Measurements from ENCODE around the gene FAU. TPM values are rescaled to one million over a fixed set of nuclear protein-coding genes. Genes with fewer than 3 reads are reported as not detected.

Gene FAU
- total RNA-seq, 3 donors from 2014 or later (not counting 1 experiment from before 2014, with no cell fraction given) = 724 to 977 (median 968) TPM

- Mint-ChIP-seq H3K36me3 (no peaks in the 10 kb centered on the region), H3K9me3 (no peaks in the 10 kb centered on the region), H3K27me3 (ENCODE audit: low read depth in 2 of 2) (no peaks in the 10 kb centered on the region), H3K27ac (peak overlapping the region; percentile 91 to 97), H3K4me3 (peak overlapping the region; percentile 53), H3K4me1 (peaks cover 35 to 46% of the 10 kb centered on the region in 2 donors)
- Histone ChIP-seq H3K4me3 (ENCODE audit: low read length) (no peak overlapping the region), H3K27ac (ENCODE audit: low read length) (peak overlapping the region; percentile 53), H3K9me3 (ENCODE audit: control insufficient read depth, insufficient read depth, low read length) (no peaks in the 10 kb centered on the region), H3K27me3 (ENCODE audit: control insufficient read depth, insufficient read depth, low read length) (no peaks in the 10 kb centered on the region), H3K4me1 (ENCODE audit: control insufficient read depth, insufficient read depth, low read length) (peaks cover 46% of the 10 kb centered on the region), H3K36me3 (ENCODE audit: control insufficient read depth, insufficient read depth, low read length) (peaks cover 17% of the 10 kb centered on the region)
- peak; percentile 91 for TF ChIP-seq CTCF (IDR thresholded peaks at IDR 0.05)
- intact Hi-C loops (cut with micrococcal nuclease) = loop anchor here (2.0 to 10.0 kb wide), 6 partner anchors 14 to 336 kb away; partner anchors contain the start of genes CAPN1, SF1, SNX15 and VPS51
- WGBS (ENCODE audit: insufficient coverage) = 18% methylated on average over 18 of the region's 18 CpGs
- DNase-seq (peak; percentile 96 to 97), ATAC-seq (peak; percentile 62 to 85 (median 71))
These were observed 11.5 kb downstream of the FAU start for GRCh38 chr11:65110354-65110861.

GRCh38 chr11:65109231-65110198, 12.4 kb downstream of the FAU start:
- H3K4me3 Mint-ChIP-seq = no peak overlapping the region
- peak in 1 of 2 donors; percentile 28 for DNase-seq
- WGBS (ENCODE audit: insufficient coverage) = 92% methylated on average over 34 of the region's 36 CpGs

GRCh38 chr11:65108469-65109123, 13.3 kb downstream of the FAU start:
- Histone ChIP-seq H3K4me3 (ENCODE audit: low read length) (no peak overlapping the region), H3K4me1 (ENCODE audit: control insufficient read depth, insufficient read depth, low read length) (peaks cover 37% of the 10 kb centered on the region), H3K36me3 (ENCODE audit: control insufficient read depth, insufficient read depth, low read length) (peaks cover 17% of the 10 kb centered on the region), H3K9me3 (ENCODE audit: control insufficient read depth, insufficient read depth, low read length) (no peaks in the 10 kb centered on the region), H3K27ac (ENCODE audit: low read length) (no peak overlapping the region), H3K27me3 (ENCODE audit: control insufficient read depth, insufficient read depth, low read length) (no peaks in the 10 kb centered on the region)
- ATAC-seq (no peak), DNase-seq (no peak)
- TF ChIP-seq CTCF (IDR thresholded peaks at IDR 0.05) = no peak
- Mint-ChIP-seq H3K4me1 (peaks cover 34 to 47% of the 10 kb centered on the region in 2 donors), H3K27me3 (ENCODE audit: low read depth in 2 of 2) (no peaks in the 10 kb centered on the region), H3K9me3 (no peaks in the 10 kb centered on the region), H3K36me3 (no peaks in the 10 kb centered on the region), H3K4me3 (no peak overlapping the region), H3K27ac (no peak overlapping the region)
- intact Hi-C loops (cut with micrococcal nuclease) = no loop called here
- 95% methylated on average over 38 of the region's 38 CpGs for WGBS (ENCODE audit: insufficient coverage)

More at GRCh38 chr11:65109231-65110198, 12.4 kb downstream of the FAU start:
- H3K9me3 ChIP-seq (ENCODE audit: control insufficient read depth, insufficient read depth, low read length) = no peaks in the 10 kb centered on the region
- no peak overlapping the region for H3K27ac ChIP-seq (ENCODE audit: low read length)
- H3K36me3 ChIP-seq (ENCODE audit: control insufficient read depth, insufficient read depth, low read length) = peaks cover 17% of the 10 kb centered on the region
- Mint-ChIP-seq H3K27ac (peak overlapping the region; percentile 91 to 97), H3K4me1 (peaks cover 35 to 47% of the 10 kb centered on the region in 2 donors), H3K36me3 (no peaks in the 10 kb centered on the region), H3K27me3 (ENCODE audit: low read depth in 2 of 2) (no peaks in the 10 kb centered on the region), H3K9me3 (no peaks in the 10 kb centered on the region)
- no peak for TF ChIP-seq CTCF (IDR thresholded peaks at IDR 0.05)
- no peak for ATAC-seq
- H3K4me1 ChIP-seq (ENCODE audit: control insufficient read depth, insufficient read depth, low read length) = peaks cover 40% of the 10 kb centered on the region
- no peak overlapping the region for H3K4me3 ChIP-seq (ENCODE audit: low read length)
- intact Hi-C loops (cut with micrococcal nuclease) = loop anchor here (2.0 to 10.0 kb wide), 6 partner anchors 13 to 335 kb away; partner anchors contain the start of genes CAPN1, SF1, SNX15 and VPS51
- H3K27me3 ChIP-seq (ENCODE audit: control insufficient read depth, insufficient read depth, low read length) = no peaks in the 10 kb centered on the region
